GM19193 (cell line): ENCODE results near the gene RAD1.

Experiments
- POLR2A ChIP-seq: IDR thresholded peaks from 4 replicates; pipeline ENCODE4 v1.6.1; 2011; ENCODE audit not compliant: insufficient read depth, insufficient read length; ENCODE audit errors: extremely low read depth

Gene RAD1

DNA sequence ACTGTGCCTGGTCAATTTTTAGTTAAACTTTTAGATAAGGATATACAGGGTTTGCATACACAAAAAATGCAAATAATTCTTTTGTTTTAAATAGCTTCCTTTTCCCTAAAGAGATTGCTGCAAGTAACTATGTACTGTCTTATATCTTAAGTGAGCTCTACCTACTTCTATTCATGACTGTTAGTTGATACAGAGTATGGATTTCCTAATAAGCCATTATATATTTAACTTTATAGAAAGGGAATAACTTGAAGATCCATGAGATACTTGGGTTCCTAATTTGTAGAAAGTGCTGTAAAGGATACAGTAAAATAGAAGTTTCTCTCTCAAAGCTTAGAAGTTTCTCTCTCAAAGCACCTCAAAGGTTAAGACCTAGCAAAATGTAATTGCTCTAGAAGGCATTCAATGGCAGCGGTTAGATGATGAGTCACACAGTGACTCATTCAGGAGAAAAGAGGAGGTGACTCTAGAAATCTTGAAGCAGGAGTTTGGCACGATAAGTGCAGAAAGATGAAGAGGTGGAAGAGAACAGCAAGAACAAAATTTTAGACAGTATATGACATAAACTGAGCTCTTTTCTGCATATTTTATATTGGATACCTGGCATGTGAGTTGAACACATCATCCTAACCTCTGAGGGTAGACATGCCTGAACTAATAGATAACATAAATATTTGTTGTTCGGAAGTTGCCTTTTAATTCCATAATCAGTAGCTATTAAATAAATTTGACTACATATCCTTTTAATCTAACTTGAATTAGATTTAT, 8.6 kb upstream of the RAD1 start:
- no peak for TF ChIP-seq POLR2A

DNA sequence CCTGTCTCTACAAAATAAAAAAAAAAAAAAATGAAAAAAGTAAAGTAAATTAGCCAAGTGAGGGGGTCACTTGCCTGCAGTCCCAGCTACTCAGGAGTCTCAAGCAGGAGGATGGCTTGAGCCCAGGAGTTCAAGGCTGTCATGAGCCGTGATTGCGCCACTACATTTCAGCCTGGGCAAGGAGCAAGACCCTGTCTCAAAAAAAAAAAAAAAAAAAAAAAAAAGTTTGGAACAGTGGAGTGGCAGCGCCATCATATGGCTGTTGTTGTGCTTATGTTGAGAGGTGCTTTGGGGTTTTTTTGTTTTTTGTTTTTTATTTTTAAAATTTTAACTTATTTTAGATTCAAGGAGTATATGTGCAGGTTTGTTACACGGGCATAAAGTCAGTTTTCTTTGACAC, 3.8 kb upstream of the RAD1 start:
- TF ChIP-seq POLR2A, result no peak

DNA sequence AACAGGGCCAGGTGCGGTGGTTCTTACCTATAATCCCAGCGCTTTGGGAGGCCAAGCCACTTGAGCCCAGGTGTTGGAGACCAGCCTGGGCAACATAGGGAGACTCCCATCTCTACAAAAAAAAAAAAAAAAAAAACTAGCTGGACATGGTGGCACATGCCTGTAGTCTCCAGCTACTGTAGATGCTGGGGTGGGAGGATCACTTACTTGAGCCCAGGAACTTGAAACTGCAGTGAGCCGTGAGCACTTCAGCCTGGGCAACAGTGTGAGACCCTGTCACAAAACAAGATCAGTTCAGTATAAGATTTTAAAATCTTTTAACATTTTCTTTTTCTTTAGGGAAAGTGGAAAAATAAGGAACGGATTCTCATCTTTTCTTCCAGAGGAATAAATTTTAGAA, 2.7 kb upstream of the RAD1 start:
- TF ChIP-seq POLR2A, result no peak

DNA sequence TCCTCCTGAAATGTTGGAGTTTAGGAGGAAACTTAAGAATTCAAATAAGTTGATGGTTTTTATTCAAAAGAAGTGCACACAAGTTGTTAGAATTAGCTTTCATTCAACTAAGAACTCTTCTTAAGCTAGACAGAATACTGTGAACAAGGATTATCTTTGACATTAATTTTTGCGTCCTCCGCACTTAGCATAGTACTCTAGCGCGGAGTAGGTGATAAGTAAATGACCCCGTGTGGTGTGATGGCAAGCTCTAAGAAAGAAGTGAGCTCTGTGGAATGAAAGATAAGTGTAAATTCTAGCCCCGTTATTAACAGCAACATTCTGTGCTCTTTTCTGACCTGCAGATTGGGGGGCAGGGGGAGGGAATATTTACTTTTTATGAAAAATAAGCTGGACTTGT, 1.2 kb upstream of the RAD1 start:
- TF ChIP-seq POLR2A, result no peak

DNA sequence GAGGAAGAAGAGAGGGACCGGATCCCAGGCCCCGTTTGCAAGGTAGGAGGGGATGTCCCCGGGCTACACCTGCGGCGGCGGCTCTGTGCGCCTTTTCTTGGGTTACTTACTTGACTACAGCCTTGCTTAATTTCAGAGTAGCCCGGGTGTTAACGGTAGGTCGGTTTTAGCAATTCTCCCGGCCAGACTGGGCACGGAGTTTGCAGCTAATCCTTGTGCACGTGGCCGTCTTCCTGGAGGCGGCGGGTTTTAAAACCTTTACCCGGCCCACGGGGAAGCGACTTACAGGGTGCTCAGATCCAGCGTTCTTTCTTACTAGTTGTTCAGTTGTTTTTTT, 520 bp upstream of the RAD1 start:
- no peak for TF ChIP-seq POLR2A

DNA sequence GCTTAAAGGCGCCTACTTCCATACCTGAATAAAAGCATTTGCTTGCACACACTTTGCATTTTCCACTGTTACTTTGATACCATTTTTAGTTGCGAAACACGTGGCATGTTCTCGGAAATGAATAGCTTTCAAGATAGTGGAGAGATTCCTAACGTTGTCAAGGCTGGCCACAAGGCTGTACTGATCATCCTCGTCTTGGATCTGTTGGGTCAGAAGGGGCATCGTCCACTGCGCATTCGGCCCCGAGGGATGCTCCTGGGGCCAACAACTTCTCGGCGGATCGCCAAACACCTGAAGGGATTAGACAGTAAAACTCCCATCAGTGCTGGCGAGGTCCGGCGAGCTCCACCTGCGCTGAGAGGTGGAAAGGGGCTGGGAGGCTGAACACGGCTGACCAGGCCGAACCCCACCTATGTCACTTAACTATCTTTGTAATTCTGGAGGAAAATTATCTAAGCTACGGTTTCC, 599 bp downstream of the RAD1 start:
- TF ChIP-seq POLR2A, result no peak

DNA sequence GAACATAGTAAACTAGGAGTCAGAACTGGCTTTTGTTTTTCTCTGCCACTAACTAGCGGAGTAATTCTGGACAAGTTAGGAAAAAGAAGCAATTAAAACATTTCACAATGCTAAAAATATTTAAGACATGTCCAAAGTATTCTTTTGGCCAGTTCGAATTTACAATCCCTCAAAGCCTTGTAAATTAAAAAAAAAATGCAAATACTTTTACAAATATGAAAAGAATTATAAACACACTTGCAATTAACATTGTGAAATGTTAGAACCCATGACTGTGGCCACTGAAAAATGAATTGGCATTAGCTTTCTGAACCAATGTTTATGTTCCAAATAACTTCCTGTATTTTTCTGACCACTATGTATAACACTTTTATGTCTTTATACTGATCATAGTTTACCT, 2.2 kb downstream of the RAD1 start:
- no peak for TF ChIP-seq POLR2A

DNA sequence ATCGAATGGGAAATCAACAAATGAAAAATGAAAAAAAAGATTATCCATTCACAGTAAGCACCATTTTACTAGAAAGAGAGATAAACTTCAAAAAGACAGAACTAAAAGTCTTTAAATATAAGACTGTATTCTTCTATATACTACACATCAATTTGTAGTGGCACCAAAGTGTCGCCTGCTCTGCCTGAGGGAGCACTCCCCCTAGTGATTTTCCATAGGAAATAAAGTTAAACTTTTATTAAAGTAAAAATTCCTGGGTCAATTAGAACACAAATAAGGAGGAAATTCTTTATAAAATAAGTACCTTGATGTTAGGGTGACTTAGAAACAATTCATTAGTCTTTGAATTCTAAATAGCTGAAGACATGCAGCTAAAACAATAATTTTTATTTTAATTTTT, 9.7 kb downstream of the RAD1 start:
- no peak for TF ChIP-seq POLR2A

DNA sequence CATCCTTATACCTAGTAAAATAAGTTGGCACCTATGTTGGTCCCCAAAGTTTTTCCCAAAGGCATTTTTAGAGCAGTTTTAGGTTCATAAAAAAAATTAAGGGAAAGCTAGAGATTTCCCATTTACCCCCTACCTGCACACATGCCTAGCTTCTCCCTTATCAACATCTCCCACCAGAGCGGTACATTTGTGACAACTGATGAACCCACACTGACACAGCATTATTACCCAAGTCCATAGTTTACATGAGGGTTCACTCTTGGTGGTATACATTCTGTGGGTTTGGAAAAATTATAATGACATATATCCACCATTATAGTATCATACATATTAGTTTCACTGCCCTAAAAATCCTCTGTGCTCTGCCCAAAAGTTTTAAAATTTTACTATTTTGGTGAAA, 12.0 kb downstream of the RAD1 start:
- TF ChIP-seq POLR2A, result no peak

DNA sequence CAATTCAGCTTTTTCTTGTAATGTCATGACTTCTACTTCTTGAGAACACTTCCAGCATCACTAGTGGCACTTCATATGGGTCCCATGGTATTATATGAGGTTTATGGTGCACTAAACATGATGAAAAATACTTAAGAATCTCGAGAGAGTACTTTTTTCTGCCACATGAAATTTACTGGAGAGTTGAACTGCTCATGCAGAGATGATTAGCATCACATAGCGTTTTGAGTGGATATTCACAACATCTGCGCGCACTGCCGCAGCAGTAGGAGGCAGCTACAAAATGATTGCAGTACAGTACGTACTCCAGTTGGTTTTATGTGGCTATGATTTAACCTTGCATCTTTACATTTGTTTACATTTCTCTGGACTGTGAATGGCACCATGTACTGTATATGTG, 14.7 kb downstream of the RAD1 start:
- TF ChIP-seq POLR2A, result no peak

DNA sequence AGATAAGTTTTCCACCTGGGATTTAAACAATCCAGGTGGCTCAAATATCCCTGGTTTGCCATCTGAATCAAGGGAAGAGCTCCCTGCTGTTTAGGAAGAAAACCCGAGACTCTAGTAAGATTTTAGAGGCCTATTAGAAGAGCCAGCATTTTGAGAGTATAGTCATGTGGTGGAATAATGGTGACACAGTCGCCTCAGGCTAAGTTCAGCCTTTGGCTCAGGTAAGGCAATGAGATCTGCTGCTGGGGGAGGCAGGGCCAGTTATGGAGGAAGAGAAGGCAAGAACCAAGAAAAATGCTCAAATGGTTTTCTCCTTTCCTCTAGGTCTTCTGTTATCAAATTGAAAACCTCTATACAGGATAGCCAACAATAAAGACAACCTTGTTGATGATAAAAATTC, 16.2 kb downstream of the RAD1 start:
- no peak for TF ChIP-seq POLR2A

DNA sequence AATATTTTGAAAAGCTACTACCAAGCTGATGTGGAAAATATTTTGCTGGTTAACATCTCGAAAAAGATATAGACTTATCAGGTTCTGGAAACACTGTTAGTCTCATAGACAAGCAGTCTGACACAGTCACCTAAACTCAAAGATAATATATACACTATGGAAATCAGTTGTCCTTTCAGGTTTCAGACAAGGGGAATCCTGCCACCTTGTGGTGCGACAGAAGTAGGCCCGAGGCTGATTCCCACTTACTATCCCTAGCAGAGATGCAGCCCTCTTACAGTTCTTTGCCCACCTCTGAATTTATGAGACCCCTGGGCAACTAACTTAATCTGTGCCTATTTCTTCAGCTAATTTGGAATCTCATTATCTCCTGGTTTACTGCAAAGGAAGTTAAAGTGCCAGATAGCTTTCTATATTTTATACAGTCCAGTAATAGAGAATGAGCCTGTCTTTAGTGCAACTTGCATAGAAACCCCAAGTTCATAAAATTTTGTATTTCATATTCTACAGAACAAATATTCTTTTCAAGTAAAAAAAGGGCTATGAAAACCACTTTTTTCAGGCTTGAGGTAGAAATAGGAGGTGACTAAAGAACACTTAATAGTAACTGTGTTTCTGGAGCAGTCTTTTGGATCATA, 16.9 kb downstream of the RAD1 start:
- TF ChIP-seq POLR2A, result no peak

DNA sequence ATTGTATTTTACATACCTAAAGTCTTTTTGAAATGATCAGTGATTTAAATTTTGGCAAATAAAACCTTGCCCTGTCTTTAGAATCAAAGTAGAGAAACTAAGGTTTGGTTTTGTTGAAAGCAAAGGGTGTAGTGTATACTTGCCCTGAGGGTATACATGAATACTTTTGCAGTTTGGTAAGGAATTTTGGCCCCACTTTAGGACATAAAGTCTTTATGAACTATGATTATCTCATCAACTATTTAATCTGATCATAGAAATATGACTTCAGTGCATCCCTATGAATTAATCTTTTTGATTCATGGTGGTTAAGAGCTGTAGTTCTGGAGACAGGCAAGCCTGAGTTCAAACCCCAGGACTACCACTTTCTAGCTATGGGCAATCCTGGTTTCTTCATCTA, 17.7 kb downstream of the RAD1 start:
- TF ChIP-seq POLR2A, result no peak

DNA sequence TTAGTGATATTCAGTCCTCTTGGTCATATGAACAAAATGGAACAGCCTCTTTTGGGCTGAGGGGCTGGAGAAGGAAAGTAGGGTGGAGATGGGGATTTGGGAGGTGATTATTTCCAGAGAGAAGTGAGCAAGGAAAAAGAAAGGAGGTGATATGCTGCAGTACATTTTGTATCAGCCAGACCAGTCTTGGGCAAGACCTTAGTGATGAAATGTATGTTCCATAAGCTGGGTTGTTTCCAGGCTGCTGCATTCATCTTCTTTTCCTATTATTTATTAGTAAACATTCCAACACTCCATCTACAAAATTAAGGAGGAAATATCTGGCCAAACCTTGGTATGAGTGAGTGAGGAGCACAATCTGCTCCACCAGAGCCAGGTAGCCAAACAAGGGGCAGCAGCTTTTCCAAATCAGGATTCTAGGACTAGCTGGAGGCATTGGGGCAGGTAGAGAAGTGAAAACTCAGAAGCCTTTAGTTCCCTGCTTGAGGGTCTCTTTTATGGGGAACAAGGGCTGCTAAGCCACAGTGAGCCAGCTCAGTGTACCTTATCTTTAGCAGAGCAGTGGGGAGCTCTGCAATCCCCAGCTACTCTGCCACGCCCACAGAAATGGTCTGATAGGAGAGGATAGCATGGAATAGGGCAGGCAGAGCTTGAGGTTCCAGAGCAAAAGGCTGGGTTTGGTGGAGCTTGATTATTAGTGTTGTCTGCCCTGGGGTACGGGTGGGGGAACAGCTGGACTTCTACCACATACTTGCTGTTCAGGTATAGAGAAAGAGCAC, 19.5 kb downstream of the RAD1 start:
- no peak for TF ChIP-seq POLR2A

DNA sequence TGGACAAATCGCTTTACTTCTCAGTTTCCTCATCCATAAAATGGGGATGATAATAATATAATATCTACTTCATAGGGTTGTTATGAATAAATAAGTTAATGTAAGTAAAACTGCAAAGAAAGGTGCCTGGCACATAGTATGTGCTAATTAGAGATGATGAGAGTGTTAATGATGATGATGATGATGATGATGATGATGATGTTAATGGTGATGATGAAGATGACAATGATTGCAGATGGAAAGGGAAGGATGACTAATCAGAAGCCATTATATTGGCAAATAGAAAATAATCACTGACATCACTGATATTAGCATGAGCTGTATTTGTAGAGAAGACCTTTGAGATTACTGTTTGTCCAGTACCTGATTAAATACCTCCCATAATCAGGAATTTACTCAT, 20.6 kb downstream of the RAD1 start:
- no peak for TF ChIP-seq POLR2A

DNA sequence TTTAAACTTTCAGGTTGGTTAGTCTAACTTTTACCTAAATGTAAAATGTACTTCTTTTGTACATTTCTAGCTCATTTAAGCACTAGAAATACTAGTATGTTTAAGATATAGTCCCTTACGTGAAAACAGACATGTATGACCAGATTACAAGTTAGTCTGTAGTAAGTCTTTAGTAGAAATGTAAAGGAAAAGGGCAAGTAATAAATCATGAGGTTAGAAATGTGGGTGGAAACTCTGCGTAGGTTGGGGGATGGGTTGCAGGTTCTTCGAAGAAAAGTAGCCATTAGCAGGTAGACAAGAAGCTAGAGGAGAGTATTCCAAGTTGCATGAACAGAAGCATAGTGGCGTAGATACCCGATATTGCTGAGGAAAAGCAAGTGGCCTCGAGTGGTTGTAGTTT, 22.9 kb downstream of the RAD1 start:
- no peak for TF ChIP-seq POLR2A
